T-helper 2 cell treated with Interferon-gamma antibody and Interleukin-4, amounts not matched to agents 100 ng/mL and 5 ng/mL, for 36 hours (primary cell): ENCODE measurements around the gene ENPEP. TPM values are rescaled to one million over a fixed set of nuclear protein-coding genes. Genes with fewer than 3 reads are reported as not detected.
"Not testable (repeated sequence)": the region's sequence is repeated elsewhere in the genome, so short reads cannot be mapped to it uniquely, and the experiment has no call there.

Experiments used
- intact Hi-C: fragments of 100-400 bp; cut with micrococcal nuclease; formaldehyde crosslinking; loops from one replicate; pipeline ENCODE4 v1.15.1; 2023
- total RNA-seq: library from RNA; stranded (reverse); gene quantifications from 2 replicates; pipeline ENCODE4 v1.2.3, GENCODE V29; 2022

Gene ENPEP
- total RNA-seq = 0.20 and 0.30 TPM in 2 replicates

GRCh38 chr4:110475881-110476818 lies at the start of gene ENPEP:
Gene ENPEP, plus strand, starts transcription at chr4:110476155. Its CDS starts 260 bp downstream, at chr4:110476415.
- intact Hi-C loops = no loop called here

GRCh38 chr4:110431805-110432204 lies 44.1 kb upstream of the ENPEP start:
- intact Hi-C loops = not testable (repeated sequence)

GRCh38 chr4:110437292-110437691 lies 38.7 kb upstream of the ENPEP start:
- intact Hi-C loops = not testable (repeated sequence)

GRCh38 chr4:110439209-110439608 lies 36.7 kb upstream of the ENPEP start:
- intact Hi-C loops = not testable (repeated sequence)

GRCh38 chr4:110442309-110442708 lies 33.6 kb upstream of the ENPEP start:
- intact Hi-C loops = no loop called here

DNA sequence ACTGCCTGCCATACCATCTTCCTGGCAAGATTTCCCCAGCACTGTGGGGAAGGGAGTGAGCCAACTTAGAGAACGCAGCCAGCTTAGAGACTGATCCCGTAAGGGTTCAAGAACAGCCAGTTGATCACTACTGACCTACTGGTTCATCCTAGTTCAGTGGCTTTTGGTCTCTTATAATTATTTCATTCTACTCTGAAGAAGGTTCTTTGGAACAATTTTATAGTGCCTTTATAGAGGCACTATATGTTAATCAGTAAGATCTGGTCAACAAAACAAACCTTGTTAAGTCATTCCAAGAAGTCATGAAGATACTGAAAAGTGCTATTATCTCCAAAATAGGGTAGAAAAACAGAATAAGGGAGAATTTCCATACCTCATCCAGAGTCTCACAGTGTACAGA lies 33.2 kb upstream of the ENPEP start:
- intact Hi-C loops = no loop called here

GRCh38 chr4:110449947-110450346 lies 26.0 kb upstream of the ENPEP start:
- intact Hi-C loops = no loop called here

GRCh38 chr4:110452546-110452945 lies 23.4 kb upstream of the ENPEP start:
- intact Hi-C loops = no loop called here

GRCh38 chr4:110454441-110454840 lies 21.5 kb upstream of the ENPEP start:
- intact Hi-C loops = no loop called here

DNA sequence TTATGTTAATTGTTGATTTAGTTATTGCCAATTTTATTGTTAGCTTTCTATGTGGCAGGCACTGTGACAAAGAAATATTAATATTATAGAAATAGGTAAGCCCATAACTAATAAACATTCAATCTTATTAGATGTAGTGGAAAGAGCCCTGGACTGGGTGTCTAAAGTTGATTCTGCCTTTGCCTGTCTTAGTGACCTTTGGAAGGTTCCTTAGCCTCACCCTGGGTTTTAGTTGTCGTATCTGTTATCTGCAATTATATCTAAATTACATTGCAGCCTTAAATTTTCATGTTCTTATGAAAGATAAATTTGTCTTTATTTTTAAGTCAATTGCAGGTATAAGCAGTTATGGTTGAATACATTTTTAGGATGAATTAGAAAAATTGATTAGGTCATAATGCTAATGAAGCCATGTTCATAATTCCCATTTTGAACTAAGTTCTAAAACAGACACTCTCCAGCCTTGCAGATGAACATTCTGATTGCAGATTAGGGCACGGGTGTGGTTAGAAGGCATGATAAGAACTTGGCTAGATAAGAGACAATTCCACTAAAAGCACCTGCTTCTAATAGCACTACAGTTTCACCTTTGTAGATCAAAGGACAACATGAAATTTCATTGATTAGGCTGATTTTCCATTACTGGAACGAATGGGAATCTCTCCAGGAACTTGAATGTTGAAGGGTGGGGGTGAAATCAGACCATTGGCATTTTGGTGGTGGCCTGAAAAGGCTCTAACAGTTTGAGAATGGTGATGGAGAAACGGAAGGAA lies 17.3 kb upstream of the ENPEP start:
- intact Hi-C loops = no loop called here

- intact Hi-C loops = no loop called here
Measured at GRCh38 chr4:110460074-110460746, 15.7 kb upstream of the ENPEP start.

- intact Hi-C loops = no loop called here
Measured at GRCh38 chr4:110467400-110467799, 8.6 kb upstream of the ENPEP start.

DNA sequence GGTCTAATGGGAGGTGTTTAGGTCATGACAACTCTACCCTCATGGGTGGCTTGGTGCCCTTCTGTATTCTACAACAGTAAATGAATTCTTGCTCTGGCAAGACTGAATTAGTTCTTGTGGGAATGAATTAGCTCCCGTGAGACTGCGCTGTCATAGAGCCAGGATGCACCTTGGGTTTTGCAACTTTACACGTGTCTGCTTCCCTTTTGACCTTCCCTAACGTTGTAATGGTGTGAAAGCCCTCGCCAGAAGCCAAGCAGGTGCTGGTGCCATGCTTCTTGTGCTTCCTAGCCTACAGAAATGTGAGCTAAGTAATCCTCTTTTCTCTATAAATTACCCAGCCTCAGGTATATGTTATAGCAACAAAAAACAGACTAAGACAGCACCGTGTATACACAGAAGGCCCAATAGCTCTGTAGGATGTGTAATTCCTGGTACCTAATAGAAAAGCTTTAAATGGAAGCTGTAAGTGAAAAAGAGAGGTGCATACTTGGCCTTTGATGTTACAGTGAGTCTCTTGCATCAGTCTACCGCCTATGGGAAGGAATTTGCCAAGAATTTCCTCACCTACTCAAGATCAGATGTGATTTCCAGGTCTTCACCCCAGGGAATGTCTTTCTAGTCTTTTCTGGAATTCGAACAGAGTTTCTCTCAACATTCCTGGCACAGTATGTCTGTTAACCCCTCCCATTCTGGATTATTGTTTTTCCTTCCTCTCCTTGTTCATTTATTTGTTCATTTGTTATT lies 3.2 kb upstream of the ENPEP start:
- intact Hi-C loops = no loop called here

DNA sequence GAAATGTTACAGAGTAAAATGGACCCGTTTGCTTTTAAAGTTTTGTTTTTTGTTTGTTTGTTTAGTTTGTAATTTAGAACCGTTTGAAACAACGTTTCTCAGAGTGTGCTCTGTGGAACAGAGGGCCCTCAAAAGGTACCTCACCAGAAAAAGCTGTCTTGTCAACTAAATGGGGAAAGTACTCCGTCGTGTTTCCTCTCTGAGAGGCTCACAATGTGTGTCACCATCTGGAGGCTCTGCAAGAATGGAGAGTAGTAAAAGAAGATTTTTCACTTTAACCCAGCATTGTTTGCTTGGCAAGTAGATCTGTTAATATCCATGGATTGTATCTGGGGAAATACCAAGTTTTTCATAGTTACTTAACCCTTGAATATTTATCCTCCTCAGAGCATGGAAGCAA lies 1.5 kb upstream of the ENPEP start:
- intact Hi-C loops = no loop called here

DNA sequence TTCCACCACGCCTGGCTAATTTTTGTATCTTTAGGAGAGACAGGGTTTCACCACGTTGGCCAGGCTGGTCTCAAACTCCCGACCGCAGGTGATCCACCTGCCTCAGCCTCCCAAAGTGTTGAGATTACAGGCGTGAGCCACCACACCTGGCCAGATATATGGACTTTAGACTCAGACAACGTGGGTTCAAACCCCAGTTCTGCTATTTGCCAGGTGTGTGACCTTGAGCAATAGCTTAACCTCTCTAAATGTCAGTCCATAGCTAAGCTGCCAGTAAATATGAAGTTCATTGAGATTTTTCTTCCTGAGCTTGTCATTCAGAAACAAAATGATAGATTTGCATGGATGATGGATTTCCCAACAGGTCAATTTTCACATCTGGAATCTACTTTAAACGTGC lies 875 bp upstream of the ENPEP start:
- intact Hi-C loops = not testable (repeated sequence)

- intact Hi-C loops = no loop called here
Measured at GRCh38 chr4:110477836-110478235, 1.9 kb downstream of the ENPEP start.

- intact Hi-C loops = no loop called here
Measured at GRCh38 chr4:110480031-110480549, 4.1 kb downstream of the ENPEP start.

GRCh38 chr4:110480746-110481271 lies 4.9 kb downstream of the ENPEP start:
- intact Hi-C loops = no loop called here

- intact Hi-C loops = no loop called here
Measured at GRCh38 chr4:110483516-110483915, 7.6 kb downstream of the ENPEP start.

DNA sequence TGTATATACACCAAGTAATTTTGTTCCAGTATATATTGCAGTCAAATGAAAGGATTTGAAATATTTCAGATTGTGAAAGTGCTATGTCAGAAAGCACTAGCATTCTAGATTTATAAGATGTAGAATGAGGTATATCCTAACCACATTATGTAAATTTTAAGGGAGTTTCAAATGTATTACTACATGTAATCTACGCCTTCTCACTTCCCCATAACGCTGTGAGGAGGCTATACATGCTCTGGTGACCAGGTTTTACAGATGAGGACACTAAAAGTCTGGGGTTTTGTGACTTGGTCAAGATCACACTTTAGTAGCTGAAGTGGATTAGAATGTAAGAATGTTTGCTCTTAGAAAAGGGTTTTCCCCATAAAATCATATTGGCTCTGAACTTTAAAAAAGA lies 8.1 kb downstream of the ENPEP start:
- intact Hi-C loops = no loop called here

GRCh38 chr4:110484767-110485166 lies 8.8 kb downstream of the ENPEP start:
- intact Hi-C loops = no loop called here
